ENCODE results near the gene TST.

DNA sequence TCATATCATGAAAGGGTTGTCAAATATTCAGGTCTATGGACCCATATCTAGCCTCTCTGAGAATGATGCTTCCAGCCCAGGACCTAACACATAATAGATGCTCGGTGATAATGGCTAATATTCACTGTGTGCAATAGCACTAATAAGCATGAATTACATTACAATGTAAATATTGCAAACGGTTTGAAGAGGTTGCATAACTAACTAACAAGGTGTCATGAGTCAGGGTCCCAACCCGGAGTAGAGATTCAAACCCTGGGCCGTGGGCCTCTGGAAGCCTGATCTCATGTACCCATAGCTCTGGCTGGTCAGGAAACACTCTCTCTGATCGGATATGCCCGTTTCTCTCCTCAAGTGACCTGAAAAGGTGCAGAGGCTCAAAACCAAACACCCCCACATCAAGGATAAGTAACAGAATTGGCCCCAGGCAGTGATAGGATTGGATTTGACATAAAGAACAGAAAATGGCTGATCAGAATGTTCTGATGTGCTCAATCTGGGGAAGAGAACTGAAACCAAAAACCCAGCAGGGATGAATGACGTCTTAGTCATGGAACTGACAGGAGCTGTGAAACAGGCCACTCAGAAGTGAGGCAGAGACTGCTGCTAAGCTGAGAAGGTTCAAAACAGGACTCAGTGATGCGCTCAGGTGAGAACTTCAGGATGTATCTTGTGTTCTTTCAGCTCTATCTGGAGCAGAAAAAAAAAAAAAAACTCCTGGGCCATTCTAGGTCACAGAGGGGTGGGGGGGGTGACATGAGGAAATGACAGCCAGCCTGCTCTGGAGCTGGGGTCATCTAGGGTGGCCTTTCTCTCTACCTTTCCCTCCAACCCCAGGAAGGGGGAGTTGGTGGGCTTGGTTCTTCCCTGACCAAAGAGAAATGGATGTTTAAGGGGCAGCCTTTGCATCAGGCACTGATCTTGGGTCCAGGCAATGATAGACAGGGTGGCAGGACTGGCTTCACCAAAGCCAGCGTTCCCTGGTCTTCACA, 25.7 kb upstream of the TST start:
- TF ChIP-seq POLR2A (IDR thresholded peaks at IDR 0.05): no peak
- TF ChIP-seq, protein P1, sequence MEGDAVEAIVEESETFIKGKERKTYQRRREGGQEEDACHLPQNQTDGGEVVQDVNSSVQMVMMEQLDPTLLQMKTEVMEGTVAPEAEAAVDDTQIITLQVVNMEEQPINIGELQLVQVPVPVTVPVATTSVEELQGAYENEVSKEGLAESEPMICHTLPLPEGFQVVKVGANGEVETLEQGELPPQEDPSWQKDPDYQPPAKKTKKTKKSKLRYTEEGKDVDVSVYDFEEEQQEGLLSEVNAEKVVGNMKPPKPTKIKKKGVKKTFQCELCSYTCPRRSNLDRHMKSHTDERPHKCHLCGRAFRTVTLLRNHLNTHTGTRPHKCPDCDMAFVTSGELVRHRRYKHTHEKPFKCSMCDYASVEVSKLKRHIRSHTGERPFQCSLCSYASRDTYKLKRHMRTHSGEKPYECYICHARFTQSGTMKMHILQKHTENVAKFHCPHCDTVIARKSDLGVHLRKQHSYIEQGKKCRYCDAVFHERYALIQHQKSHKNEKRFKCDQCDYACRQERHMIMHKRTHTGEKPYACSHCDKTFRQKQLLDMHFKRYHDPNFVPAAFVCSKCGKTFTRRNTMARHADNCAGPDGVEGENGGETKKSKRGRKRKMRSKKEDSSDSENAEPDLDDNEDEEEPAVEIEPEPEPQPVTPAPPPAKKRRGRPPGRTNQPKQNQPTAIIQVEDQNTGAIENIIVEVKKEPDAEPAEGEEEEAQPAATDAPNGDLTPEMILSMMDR (IDR thresholded peaks at IDR 0.05): no peak

Data from esophagus squamous epithelium (tissue), 4 donors.